A673 (cell line): Measurements from ENCODE around the gene PKD2.

Source experiments
- CTCF ChIP-seq: fragments of 300-800, 200-600 bp; sonication (generic); conservative IDR thresholded peaks from 2 replicates; pipeline ENCODE4 v1.5.1; 2017; ENCODE audit warnings: low read depth, mild to moderate bottlenecking, antibody characterized with exemption, low read length, moderate library complexity, mixed read lengths
- EZH2 ChIP-seq: fragments of 200-600 bp; sonication (generic); IDR thresholded peaks from 2 replicates; pipeline ENCODE4 v1.6.1; 2017; ENCODE audit warnings: borderline replicate concordance, low read depth, mild to moderate bottlenecking, mixed read lengths, antibody characterized with exemption, low read length; ENCODE audit not compliant: poor library complexity, severe bottlenecking

DNA sequence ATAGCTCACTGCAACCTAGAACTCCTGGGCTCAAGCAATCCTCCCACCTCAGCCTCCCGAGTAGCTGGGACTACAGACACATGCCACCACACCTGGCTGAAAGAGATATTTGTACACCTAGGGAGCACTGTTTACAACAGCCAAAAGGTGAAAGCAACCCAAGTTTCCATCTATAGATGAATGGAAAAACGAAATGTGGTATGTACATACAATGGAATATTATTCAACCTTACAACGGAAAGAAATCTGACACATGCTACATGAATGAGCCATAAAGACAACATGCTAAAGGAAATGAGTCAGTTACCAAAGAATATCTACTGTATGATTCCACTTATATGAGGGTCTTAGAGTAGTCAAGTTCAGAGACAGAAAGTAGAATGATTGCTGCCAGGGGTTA lies 98.8 kb downstream of the PKD2 start:
- TF ChIP-seq CTCF, result no peak
- no peak for TF ChIP-seq EZH2
